MG63 (cell line): Measurements from ENCODE around the gene SIM2. TPM values are rescaled to one million over a fixed set of nuclear protein-coding genes. Genes with fewer than 3 reads are reported as not detected.

Experiments used
- DNase-seq: peaks from one replicate; pipeline ENCODE4 v3.0.0-alpha.2; 2020
- H3K27me3 ChIP-seq: fragments of 250-450 bp; sonication (Bioruptor Pico); 2 replicates; pipeline ENCODE4 v1.5.1; 2020; ENCODE audit warnings: mild to moderate bottlenecking, moderate library complexity
- H3K36me3 ChIP-seq: fragments of 250-450 bp; sonication (Bioruptor Pico); 2 replicates; pipeline ENCODE4 v1.5.1; 2020; ENCODE audit warnings: mild to moderate bottlenecking, moderate library complexity
- H3K4me3 ChIP-seq: fragments of 250-450 bp; sonication (Bioruptor Pico); 2 replicates; pipeline ENCODE4 v1.5.1; 2020; ENCODE audit warnings: mild to moderate bottlenecking, moderate library complexity
- H3K9me3 ChIP-seq: fragments of 250-450 bp; sonication (Bioruptor Pico); 2 replicates; pipeline ENCODE4 v1.5.1; 2020; ENCODE audit warnings: mild to moderate bottlenecking, moderate library complexity
- total RNA-seq: library from RNA; depleted of rRNA; stranded (reverse); fragments of >200 nt; shearing (Covaris generic); gene quantifications from 2 replicates; pipeline ENCODE4 v1.2.3, GENCODE V29; 2014; ENCODE audit warnings: low replicate concordance

The SIM2 gene
- total RNA-seq, 1 experiment from 2014 or later, result 4.4 TPM

DNA sequence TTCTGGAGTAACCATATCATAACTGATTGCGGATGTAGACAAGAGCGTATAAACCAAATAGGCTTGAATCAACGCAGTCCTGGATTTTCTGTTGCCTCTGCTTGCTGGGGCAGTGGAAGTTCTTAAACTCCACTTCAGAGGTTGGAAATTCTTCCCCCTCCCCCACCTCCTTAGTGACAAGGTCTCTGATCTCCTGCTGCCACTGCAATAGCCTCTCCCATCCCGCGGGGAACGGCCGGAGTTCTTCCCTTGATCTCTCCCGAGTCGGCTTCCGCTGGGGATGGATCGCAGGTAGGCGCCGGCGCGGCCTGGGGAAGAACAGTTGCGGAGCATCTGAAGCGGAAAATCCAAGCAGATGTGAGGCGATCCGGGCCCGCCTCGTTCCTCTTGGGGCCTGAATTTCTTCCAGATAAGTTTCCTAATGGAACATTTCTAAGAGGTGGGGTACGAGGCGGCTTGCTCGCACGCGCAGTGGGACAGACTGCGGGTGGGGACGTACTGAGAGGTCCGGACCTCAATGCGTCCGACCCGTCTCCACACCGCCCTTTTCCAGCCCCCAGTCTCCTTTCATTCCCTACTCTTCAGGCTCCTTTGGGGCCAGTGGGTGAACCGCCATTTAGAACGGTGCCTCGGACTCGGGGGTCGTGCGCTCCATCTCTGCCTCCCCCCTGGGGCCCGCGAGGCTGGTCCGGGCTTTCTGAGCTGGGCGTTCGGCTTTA is 3.1 kb upstream of the SIM2 start:
- no peak for DNase-seq
- H3K9me3 ChIP-seq, result no peaks in the 10 kb centered on the region; the same call in 1 of the 2 replicates
- no peak overlapping the region for H3K4me3 ChIP-seq
- peaks cover 2% of the 10 kb centered on the region; the same call in 1 of the 2 replicates for H3K36me3 ChIP-seq
- H3K27me3 ChIP-seq, result no peaks in the 10 kb centered on the region

DNA sequence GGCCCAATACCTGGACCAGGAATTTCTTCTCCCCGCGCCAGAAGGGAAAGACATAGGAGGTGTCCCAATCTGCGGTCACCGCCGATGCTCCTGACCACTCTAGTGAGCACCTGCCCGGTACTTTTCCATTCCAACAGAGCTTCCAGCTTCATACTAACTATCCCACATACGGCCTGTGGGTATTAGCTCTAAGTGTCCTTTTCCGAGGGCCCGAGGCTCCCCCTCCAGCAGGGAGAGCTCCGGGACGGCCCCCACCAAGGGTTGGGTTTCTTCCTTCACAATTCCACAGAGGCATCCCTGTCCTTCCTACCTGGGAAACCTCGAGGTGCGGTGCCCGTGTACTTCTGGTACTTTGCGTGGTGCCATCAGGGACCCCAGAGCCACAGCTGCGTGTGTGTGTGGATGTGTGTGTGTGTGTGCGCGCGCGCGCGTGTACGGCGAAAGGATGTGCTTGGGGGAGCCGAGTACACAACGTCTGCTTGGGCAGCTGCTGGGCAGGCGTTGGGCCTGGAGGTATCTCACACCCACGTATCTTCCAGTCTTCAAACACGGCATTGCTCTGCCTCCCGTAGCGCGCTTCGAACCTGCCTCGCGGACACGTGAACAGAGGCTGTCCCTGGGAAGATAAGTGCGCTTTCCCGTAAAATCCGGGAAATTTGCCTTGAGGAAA is 2.4 kb upstream of the SIM2 start:
- H3K4me3 ChIP-seq, result no peak overlapping the region
- peaks cover 7% of the 10 kb centered on the region for H3K36me3 ChIP-seq
- DNase-seq, result no peak
- H3K9me3 ChIP-seq, result no peaks in the 10 kb centered on the region; the same call in 1 of the 2 replicates
- H3K27me3 ChIP-seq, result no peaks in the 10 kb centered on the region

DNA sequence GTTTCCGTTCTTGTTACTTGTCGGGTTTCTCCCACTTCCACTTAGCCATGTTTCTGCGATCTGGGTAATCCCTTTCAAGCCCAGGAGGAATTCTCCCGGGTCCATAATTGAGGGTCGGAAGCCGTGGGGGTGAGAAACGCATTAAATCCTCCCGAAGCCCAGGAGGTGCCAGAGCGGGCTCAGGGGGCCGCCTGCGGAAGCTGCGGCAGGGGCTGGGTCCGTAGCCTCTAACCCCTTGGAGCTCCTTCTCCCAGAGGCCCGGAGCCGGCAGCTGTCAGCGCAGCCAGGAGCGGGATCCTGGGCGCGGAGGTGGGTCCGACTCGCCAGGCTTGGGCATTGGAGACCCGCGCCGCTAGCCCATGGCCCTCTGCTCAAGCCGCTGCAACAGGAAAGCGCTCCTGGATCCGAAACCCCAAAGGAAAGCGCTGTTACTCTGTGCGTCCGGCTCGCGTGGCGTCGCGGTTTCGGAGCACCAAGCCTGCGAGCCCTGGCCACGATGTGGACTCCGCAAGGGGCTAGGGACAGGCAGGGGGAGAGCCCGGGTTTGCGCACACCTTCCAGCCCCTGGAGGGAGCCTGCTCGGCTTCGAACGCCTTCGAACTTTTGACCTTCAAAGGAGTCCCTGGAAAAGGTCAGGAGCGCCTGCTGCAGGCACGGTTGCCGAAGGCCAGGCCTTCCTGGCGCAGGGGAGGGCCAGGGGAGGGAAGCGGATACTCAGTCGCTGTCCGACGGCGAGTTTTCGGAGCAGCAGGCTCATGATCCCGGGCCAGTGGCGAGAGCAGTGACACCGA is 1.7 kb upstream of the SIM2 start:
- DNase-seq, result no peak
- Histone ChIP-seq H3K4me3 (no peak overlapping the region), H3K9me3 (no peaks in the 10 kb centered on the region; the same call in 1 of the 2 replicates), H3K27me3 (no peaks in the 10 kb centered on the region), H3K36me3 (peaks cover 8% of the 10 kb centered on the region)

DNA sequence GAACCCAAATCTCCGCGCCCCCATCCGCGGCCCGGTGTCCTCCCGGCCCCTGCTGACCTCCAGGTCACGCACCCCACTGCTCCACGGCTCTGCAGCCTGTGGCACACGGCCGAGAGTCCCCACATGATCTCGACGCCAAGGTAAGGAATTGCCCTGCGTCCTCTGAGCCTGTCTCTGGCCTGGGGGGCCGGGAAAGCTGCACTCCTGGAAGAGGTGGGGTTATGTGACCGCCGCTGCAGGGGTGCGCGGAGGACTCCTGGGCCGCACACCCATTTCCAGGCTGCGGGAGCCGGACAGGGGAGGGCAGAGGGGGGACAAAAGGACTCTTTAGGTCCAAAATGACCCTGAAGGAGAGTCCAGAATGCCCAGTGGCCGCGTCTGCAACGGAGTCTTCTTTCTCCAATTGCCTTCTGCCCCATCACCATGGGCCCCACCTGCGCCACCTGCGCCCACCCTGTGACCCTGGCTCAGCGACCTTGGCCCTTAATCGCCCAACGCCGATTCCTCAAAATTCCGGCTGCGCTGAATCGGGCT is 997 bp upstream of the SIM2 start:
- no peak for DNase-seq
- no peak overlapping the region for H3K4me3 ChIP-seq
- no peaks in the 10 kb centered on the region for H3K27me3 ChIP-seq
- no peaks in the 10 kb centered on the region; the same call in 1 of the 2 replicates for H3K9me3 ChIP-seq
- peaks cover 8% of the 10 kb centered on the region for H3K36me3 ChIP-seq

DNA sequence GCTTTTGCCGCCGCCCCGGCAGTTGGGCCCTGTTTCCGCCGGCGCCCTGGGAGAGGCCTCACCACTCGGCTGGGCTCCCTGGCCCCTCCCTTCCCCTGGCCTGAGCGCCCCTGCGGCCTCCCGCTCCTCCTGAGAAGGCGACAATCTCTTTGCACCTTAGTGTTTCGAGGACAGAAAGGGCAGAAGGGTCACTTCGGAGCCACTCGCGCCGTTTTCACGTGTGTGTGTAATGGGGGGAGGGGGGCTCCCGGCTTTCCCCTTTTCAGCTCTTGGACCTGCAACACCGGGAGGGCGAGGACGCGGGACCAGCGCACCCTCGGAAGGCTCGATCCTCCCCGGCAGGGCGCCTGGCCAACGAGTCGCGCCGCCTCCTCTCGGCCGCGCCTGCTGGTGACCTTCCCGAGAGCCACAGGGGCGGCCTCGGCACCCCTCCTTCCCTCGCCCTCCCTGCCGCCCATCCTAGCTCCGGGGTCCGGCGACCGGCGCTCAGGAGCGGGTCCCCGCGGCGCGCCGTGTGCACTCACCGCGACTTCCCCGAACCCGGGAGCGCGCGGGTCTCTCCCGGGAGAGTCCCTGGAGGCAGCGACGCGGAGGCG is 432 bp upstream of the SIM2 start:
- H3K9me3 ChIP-seq, result no peaks in the 10 kb centered on the region; the same call in 1 of the 2 replicates
- H3K27me3 ChIP-seq, result no peaks in the 10 kb centered on the region
- H3K4me3 ChIP-seq, result peak overlapping the region; percentile 70
- H3K36me3 ChIP-seq, result peaks cover 8% of the 10 kb centered on the region
- no peak for DNase-seq

DNA sequence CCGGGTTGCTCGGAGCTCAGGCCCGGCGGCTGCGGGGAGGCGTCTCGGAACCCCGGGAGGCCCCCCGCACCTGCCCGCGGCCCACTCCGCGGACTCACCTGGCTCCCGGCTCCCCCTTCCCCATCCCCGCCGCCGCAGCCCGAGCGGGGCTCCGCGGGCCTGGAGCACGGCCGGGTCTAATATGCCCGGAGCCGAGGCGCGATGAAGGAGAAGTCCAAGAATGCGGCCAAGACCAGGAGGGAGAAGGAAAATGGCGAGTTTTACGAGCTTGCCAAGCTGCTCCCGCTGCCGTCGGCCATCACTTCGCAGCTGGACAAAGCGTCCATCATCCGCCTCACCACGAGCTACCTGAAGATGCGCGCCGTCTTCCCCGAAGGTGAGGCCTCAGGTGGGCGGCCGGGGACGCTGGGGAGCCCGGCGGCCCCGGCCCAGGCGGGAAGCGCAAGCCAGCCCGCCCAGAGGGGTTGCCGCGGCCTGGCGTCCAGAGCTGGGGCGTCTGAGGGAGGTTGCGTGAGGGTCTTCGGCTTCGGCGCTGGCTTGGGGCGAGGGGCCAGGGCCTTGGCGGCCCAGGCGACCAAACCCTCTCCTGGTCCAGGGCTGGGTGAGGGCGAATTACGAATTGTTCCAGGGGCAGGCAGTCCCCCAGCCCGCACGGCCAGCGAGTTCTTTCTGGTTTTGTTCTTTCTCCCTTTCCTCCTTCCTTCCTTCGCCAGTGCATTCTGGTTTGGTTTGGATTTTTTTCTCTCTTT is 805 bp downstream of the SIM2 start:
- Histone ChIP-seq H3K27me3 (no peaks in the 10 kb centered on the region), H3K9me3 (no peaks in the 10 kb centered on the region; the same call in 1 of the 2 replicates), H3K36me3 (peaks cover 17% of the 10 kb centered on the region), H3K4me3 (peak overlapping the region; percentile 70)
- DNase-seq, result no peak

DNA sequence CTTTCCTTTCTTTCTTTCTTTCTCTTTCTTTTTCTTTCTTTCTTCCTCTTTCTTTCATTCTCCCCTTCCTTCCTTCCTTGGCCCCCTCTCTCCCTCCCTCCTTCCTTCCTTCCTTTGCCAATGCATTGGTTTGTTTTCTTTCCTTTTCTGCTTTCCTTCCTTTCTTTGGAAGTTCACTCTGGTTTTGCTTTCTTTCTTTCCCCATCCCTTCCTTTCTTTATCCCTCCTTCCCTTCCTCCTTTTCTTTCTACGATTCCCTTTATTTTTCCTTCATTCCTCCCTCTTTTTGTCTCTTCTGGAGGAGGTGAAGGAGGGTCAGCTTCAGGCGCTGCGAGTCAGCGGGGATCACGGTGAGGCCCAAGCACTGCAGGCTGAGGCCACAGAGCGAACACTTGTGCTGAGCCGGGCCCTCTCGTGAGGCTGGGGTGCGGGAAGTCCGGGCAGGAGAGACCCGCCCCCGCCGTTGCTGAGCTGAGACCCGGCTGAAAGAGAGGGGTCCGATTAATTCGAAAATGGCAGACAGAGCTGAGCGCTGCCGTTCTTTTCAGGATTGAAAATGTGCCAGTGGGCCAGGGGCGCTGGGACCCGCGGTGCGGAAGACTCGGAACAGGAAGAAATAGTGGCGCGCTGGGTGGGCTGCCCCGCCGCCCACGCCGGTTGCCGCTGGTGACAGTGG is 1.5 kb downstream of the SIM2 start:
- Histone ChIP-seq H3K36me3 (peaks cover 17% of the 10 kb centered on the region), H3K4me3 (peak overlapping the region; percentile 70), H3K9me3 (no peaks in the 10 kb centered on the region; the same call in 1 of the 2 replicates), H3K27me3 (no peaks in the 10 kb centered on the region)
- DNase-seq, result peak; percentile 50

DNA sequence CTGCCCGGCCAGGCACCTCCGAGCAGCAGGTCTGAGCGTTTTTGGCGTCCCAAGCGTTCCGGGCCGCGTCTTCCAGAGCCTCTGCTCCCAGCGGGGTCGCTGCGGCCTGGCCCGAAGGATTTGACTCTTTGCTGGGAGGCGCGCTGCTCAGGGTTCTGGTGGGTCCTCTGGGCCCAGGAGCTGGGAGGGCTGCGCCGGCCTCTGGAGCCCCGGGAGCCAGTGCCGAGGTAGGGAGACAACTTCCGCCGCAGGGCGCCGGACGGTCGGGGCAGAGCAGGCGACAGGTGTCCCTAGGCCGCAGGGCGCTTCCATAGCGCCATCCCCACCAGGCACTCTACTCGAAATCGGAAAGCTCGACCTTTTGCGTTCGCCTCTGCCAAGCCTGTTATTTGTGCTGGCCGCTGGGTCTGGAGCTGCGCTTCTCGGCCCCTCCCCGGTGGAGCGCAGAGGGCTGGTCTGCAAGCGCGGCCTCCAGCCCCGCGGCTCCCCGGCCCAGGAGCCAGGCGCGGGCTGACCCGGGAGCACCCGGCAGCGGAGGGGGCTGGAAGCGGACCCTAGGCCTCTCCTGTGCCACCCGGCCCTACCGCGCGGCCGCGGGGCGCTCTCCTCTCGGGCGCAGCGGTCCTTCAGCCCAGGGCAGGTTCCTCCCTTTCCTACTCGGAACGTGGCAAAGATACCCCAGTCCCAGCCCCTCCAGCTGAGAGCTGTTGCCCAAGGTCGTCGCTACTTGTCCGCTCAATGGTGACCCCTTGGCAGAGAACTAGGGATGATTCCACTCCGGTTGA is 2.2 kb downstream of the SIM2 start:
- Histone ChIP-seq H3K4me3 (peak overlapping the region; percentile 70), H3K27me3 (no peaks in the 10 kb centered on the region)

DNA sequence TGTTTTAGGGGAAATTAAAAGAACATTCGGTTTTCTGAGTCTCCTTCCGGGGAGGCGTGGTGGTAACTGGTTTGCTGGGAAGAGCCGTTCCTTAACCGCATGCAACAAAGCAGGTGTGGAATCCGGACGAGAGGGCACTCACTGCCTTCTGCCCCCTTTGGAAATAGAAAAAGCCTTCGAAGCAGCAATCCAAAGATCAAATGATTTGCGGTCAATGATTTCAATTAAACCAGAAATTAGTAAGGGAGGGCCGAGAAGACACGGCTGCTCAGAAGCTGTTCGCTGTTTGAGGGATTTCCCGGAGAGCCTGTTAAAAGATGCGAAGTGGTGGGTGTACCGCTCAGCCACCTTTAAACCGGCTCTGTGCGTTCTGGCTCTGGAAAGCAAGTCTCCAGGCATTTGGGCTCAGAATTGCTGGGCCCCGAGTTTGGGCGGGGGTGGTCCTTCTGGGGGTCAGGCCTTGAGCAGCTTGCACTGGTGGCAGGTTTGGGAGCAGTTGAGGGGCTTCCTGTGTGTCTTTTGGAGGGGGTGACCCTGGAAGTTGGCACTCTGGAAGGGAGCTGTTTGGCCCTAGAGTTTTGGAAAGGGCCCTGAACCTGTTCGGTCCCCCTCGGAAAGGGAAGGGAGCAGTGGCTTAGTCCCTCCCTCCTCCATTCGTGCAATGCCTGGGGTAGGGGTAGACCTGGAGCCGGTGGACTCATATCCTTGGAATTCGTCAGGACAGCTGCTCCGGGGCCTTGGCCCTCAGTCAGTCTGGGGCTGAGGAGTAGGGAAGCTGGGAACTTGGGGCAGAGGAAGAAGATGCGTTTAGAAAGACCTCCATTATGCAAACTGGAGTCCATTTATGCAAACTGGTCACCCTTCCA is 3.1 kb downstream of the SIM2 start:
- DNase-seq, result peak; percentile 75
- Histone ChIP-seq H3K27me3 (no peaks in the 10 kb centered on the region), H3K4me3 (peak overlapping the region; percentile 70), H3K9me3 (no peaks in the 10 kb centered on the region; the same call in 1 of the 2 replicates), H3K36me3 (peaks cover 17% of the 10 kb centered on the region)

More for the DNA sequence above, 2.2 kb downstream of the SIM2 start:
- peak; percentile 32 for DNase-seq
- Histone ChIP-seq H3K36me3 (peaks cover 17% of the 10 kb centered on the region), H3K9me3 (no peaks in the 10 kb centered on the region; the same call in 1 of the 2 replicates)

DNA sequence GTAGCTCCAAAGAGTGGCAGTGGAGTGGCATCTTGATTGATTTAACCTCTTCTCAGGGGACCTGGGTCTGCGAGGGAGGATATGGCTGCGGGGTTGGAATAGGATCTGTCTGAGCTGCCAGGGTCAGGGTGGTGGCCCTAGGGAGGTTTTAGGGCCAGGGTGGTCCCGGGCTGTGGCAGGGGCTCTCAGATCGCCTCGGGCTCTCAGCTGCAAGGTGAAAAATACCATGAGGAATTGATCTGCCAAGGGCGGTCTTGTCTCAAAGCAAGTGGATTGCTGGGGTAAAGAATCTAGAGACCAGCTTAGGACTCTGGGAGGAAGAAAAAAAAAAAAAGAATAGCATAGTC is 3.7 kb downstream of the SIM2 start:
- H3K9me3 ChIP-seq, result no peaks in the 10 kb centered on the region; the same call in 1 of the 2 replicates
- H3K36me3 ChIP-seq, result peaks cover 18% of the 10 kb centered on the region
- H3K4me3 ChIP-seq, result peak overlapping the region; percentile 70
- no peak for DNase-seq
- H3K27me3 ChIP-seq, result no peaks in the 10 kb centered on the region

DNA sequence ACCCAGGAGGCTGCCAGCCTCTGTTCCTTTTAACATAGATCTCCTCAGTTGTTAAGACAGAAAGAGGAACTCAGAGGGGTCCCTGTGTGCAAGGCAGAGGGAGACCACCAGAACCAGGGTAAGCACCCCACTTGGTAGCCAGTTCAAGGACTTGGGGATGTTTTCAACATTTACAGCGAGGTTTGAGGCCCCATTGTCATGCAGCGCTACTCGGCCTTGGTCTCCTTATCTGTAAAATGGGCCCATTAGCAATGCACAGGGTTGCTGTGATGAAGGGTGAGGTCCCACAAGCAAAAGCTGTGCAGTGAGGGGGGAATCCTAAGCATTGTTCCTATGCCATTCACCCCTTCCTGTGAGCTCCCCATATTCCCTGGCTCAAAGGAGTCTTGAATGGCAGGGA is 4.2 kb downstream of the SIM2 start:
- DNase-seq, result no peak
- H3K36me3 ChIP-seq, result peaks cover 18% of the 10 kb centered on the region
- H3K9me3 ChIP-seq, result no peaks in the 10 kb centered on the region; the same call in 1 of the 2 replicates
- no peak overlapping the region for H3K4me3 ChIP-seq
- H3K27me3 ChIP-seq, result no peaks in the 10 kb centered on the region

DNA sequence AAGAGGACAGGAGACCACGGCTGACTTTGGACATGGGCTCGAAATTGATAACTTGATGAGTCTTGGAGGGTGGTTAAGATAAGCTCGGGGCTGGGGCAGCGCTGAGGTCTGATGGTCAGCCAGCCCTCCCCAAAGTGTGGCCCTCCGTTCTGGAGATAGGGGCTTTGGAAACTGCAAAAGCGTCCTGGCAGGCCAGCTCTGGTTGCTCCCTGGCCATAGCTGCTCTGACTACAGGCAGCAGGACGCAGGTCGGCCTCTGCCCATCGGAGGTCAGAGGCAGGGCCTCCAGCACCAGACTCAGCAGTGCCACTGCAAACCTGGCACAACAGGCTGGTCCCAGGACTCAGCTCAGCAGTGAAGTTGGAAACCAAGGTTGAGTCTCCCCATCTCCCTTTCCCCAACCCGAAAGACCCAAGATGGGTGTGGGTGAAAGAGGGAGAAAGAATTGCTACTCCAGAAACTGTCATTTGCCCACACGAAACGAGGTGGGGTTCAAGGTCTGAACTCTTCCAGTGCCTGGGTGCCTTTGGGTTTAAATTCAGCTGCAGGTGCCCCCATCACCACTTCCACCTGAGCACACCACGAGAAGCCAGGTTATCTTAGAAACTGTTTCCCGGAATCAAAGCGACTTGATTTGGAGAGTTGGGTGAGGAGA is 4.8 kb downstream of the SIM2 start:
- no peaks in the 10 kb centered on the region for H3K27me3 ChIP-seq
- no peak overlapping the region for H3K4me3 ChIP-seq

DNA sequence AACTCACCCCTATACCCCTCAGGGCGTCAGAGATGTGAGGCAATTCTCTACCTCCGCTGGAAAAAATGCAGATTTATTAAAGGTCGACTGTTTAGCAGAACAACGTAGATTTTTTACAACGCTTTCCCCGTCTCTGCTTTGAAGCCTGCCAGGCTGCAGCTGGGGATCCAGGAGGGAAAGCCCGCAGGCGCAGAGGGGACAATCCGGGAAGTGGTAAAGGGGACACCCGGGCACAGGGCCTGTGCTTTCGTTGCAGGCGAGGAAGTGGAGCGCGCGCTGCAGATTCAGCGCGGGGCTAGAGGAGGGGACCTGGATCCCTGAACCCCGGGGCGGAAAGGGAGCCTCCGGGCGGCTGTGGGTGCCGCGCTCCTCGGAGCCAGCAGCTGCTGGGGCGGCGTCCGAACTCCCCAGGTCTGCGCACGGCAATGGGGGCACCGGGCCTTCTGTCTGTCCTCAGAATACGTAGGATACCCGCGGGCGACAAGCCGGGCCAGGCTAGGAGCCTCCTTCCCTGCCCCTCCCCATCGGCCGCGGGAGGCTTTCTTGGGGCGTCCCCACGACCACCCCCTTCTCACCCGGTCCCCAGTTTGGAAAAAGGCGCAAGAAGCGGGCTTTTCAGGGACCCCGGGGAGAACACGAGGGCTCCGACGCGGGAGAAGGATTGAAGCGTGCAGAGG is 5.5 kb downstream of the SIM2 start:
- Histone ChIP-seq H3K9me3 (no peaks in the 10 kb centered on the region), H3K27me3 (no peaks in the 10 kb centered on the region), H3K36me3 (peaks cover 19% of the 10 kb centered on the region), H3K4me3 (no peak overlapping the region)
- DNase-seq, result no peak

More for the DNA sequence above, 4.8 kb downstream of the SIM2 start:
- DNase-seq, result no peak
- Histone ChIP-seq H3K9me3 (no peaks in the 10 kb centered on the region), H3K36me3 (peaks cover 18% of the 10 kb centered on the region)
